ENCODE results near the gene PPM1J.

- TF ChIP-seq, protein P1, sequence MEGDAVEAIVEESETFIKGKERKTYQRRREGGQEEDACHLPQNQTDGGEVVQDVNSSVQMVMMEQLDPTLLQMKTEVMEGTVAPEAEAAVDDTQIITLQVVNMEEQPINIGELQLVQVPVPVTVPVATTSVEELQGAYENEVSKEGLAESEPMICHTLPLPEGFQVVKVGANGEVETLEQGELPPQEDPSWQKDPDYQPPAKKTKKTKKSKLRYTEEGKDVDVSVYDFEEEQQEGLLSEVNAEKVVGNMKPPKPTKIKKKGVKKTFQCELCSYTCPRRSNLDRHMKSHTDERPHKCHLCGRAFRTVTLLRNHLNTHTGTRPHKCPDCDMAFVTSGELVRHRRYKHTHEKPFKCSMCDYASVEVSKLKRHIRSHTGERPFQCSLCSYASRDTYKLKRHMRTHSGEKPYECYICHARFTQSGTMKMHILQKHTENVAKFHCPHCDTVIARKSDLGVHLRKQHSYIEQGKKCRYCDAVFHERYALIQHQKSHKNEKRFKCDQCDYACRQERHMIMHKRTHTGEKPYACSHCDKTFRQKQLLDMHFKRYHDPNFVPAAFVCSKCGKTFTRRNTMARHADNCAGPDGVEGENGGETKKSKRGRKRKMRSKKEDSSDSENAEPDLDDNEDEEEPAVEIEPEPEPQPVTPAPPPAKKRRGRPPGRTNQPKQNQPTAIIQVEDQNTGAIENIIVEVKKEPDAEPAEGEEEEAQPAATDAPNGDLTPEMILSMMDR (conservative IDR thresholded peaks at IDR 0.05; ENCODE audit: low read length), result no peak
- TF ChIP-seq EZH2phosphoT487 (IDR thresholded peaks at IDR 0.05; ENCODE audit: borderline replicate concordance), result no peak
Measured at GRCh38 chr1:112708489-112708888, 6.6 kb downstream of the PPM1J start.

Measured in Loucy (cell line).